IMR-90 (cell line): ENCODE results near the gene CASP6. TPM values are rescaled to one million over a fixed set of nuclear protein-coding genes. Genes with fewer than 3 reads are reported as not detected.

ENCODE experiments used
- ATAC-seq: fragments of 200-7000 bp; cut with Tn5 transposase; 2 replicates; pipeline ENCODE4 v1.9.1; 2020; ENCODE audit warnings: low read depth, mild to moderate bottlenecking, moderate library complexity
- BruUV-seq: library from RNA; stranded (reverse); fragments of 400-500 nt; replicated peaks from 2 replicates; lab custom pipeline; 2021; lab: Mats Ljungman, UMichigan
- CTCF ChIA-PET: fragments of 300-600 bp; formaldehyde crosslinking; extraction: SDS; loops from one replicate; lab custom pipeline; 2021; ENCODE audit warnings: antibody characterized with exemption; lab: Yijun Ruan, JAX
- POLR2A ChIA-PET: fragments of 300-600 bp; sonication (Branson Sonifier 250); formaldehyde crosslinking; loops from one replicate; lab custom pipeline; 2022; ENCODE audit warnings: antibody characterized with exemption; ENCODE audit not compliant: unreplicated experiment; lab: Charles Lee
- DNase-seq: peaks from one replicate; pipeline ENCODE4 v3.0.0; 2013
- H2AFZ ChIP-seq: replicated peaks from 2 replicates; pipeline ENCODE3; 2013; ENCODE audit warnings: low read length, mild to moderate bottlenecking; ENCODE audit not compliant: poor library complexity
- H2AK5ac ChIP-seq: 2 replicates; pipeline ENCODE4 v1.6.1; 2013; ENCODE audit warnings: low read depth, low read length, inconsistent platforms
- H2AK9ac ChIP-seq: replicated peaks from 2 replicates; pipeline ENCODE3; 2013; ENCODE audit warnings: mild to moderate bottlenecking, low read depth, low read length, moderate library complexity; ENCODE audit not compliant: poor library complexity
- H2BK120ac ChIP-seq: 2 replicates; pipeline ENCODE4 v1.6.1; 2013; ENCODE audit warnings: low read depth, low read length, inconsistent platforms
- H2BK15ac ChIP-seq: 3 replicates; pipeline ENCODE4 v1.6.1; 2013; ENCODE audit warnings: low read depth, low read length, inconsistent platforms
- H2BK20ac ChIP-seq: 2 replicates; pipeline ENCODE4 v1.6.1; 2013; ENCODE audit warnings: low read depth, mild to moderate bottlenecking, inconsistent platforms, low read length, moderate library complexity
- H2BK5ac ChIP-seq: 2 replicates; pipeline ENCODE4 v1.6.1; 2013; ENCODE audit warnings: mild to moderate bottlenecking, low read depth, low read length, inconsistent platforms; ENCODE audit not compliant: poor library complexity, severe bottlenecking
- H3K14ac ChIP-seq: replicated peaks from 2 replicates; pipeline ENCODE4 v1.6.1; 2013; ENCODE audit warnings: low read depth, low read length, inconsistent platforms
- H3K18ac ChIP-seq: 2 replicates; pipeline ENCODE4 v1.6.1; 2013; ENCODE audit warnings: low read depth, low read length, control low read depth
- H3K23ac ChIP-seq: 2 replicates; pipeline ENCODE4 v1.6.1; 2013; ENCODE audit warnings: low read depth, low read length, inconsistent platforms
- H3K27ac ChIP-seq: 2 replicates; pipeline ENCODE4 v1.5.1; 2013; ENCODE audit warnings: mild to moderate bottlenecking, control low read depth, low read length; ENCODE audit not compliant: insufficient read depth
- H3K27me3 ChIP-seq: 2 replicates; pipeline ENCODE4 v1.6.1; 2013; ENCODE audit warnings: low read length; ENCODE audit not compliant: control insufficient read depth, insufficient read depth
- H3K36me3 ChIP-seq: 2 replicates; pipeline ENCODE4 v1.6.1; 2013; ENCODE audit warnings: low read length, mixed read lengths; ENCODE audit not compliant: control insufficient read depth, insufficient read depth
- H3K4ac ChIP-seq: 2 replicates; pipeline ENCODE4 v1.6.1; 2013; ENCODE audit warnings: low read depth, low read length, inconsistent platforms
- H3K4me1 ChIP-seq: 2 replicates; pipeline ENCODE4 v1.6.1; 2013; ENCODE audit warnings: low read length, mixed read lengths; ENCODE audit not compliant: control insufficient read depth, insufficient read depth
- H3K4me2 ChIP-seq: 2 replicates; pipeline ENCODE4 v1.6.1; 2013; ENCODE audit warnings: low read depth, mild to moderate bottlenecking, control low read depth, low read length, moderate library complexity
- H3K4me3 ChIP-seq: 2 replicates; pipeline ENCODE4 v1.5.1; 2013; ENCODE audit warnings: low read depth, mild to moderate bottlenecking, control low read depth, low read length, moderate library complexity; ENCODE audit not compliant: insufficient read depth
- H3K56ac ChIP-seq: 2 replicates; pipeline ENCODE4 v1.6.1; 2013; ENCODE audit warnings: low read length, inconsistent platforms; ENCODE audit not compliant: insufficient read depth; ENCODE audit errors: extremely low read depth
- H3K79me1 ChIP-seq, 2 experiments: 2 replicates each; pipeline ENCODE4 v1.6.1; 2013; ENCODE audit warnings: low read length in 2 of 2, inconsistent platforms in 1 of 2, low read depth in 1 of 2
- H3K9ac ChIP-seq: 2 replicates; pipeline ENCODE4 v1.6.1; 2013; ENCODE audit warnings: low read depth, low read length, control low read depth
- H3K9me1 ChIP-seq: 2 replicates; pipeline ENCODE4 v1.6.1; 2013; ENCODE audit warnings: low read length, inconsistent platforms; ENCODE audit not compliant: insufficient read depth
- H3K9me3 ChIP-seq: 2 replicates; pipeline ENCODE4 v1.6.1; 2013; ENCODE audit warnings: low read length; ENCODE audit not compliant: control insufficient read depth, insufficient read depth
- H4K20me1 ChIP-seq: 2 replicates; pipeline ENCODE4 v1.6.1; 2013; ENCODE audit warnings: low read length, inconsistent platforms; ENCODE audit not compliant: insufficient read depth
- H4K5ac ChIP-seq: 2 replicates; pipeline ENCODE4 v1.6.1; 2013; ENCODE audit warnings: mild to moderate bottlenecking, low read depth, low read length, control low read depth
- H4K8ac ChIP-seq, 2 experiments: 2 replicates each; pipeline ENCODE4 v1.6.1; 2013; ENCODE audit warnings: low read depth in 2 of 2, low read length in 2 of 2, control low read depth in 1 of 2, inconsistent platforms in 1 of 2
- H4K91ac ChIP-seq: 2 replicates; pipeline ENCODE4 v1.6.1; 2013; ENCODE audit warnings: low read depth, low read length, inconsistent platforms; ENCODE audit not compliant: insufficient read depth
- CEBPB ChIP-seq: IDR thresholded peaks from 2 replicates; pipeline ENCODE4 v1.6.1; 2012; ENCODE audit warnings: low read depth, low read length, improper control_type of control experiment
- FOS ChIP-seq: fragments of 150-350 bp; IDR thresholded peaks from 2 replicates; pipeline ENCODE4 v1.6.1; 2016; ENCODE audit warnings: low read depth, low read length
- NFE2L2 ChIP-seq: fragments of 150-350 bp; IDR thresholded peaks from 2 replicates; pipeline ENCODE4 v1.6.1; 2016; ENCODE audit warnings: low read depth, mild to moderate bottlenecking, low read length
- POLR2A ChIP-seq: IDR thresholded peaks from 2 replicates; pipeline ENCODE4 v1.6.1; 2012; ENCODE audit warnings: mild to moderate bottlenecking, low read depth, low read length
- RCOR1 ChIP-seq: IDR thresholded peaks from 2 replicates; pipeline ENCODE4 v1.6.1; 2012; ENCODE audit warnings: mild to moderate bottlenecking, low read length, improper control_type of control experiment; ENCODE audit not compliant: insufficient replicate concordance
- RFX5 ChIP-seq: IDR thresholded peaks from 2 replicates; pipeline ENCODE4 v1.8.0; 2012; ENCODE audit warnings: low read depth, mild to moderate bottlenecking, low read length, moderate library complexity
- WGBS, 2 experiments: methylation state at CpG; one replicate each; pipeline versions ENCODE4 v1.1.5 to v1.1.7; 2013; ENCODE audit warnings: missing lambda C conversion rate in 2 of 2; ENCODE audit not compliant: insufficient read length in 1 of 2; ENCODE audit errors: extremely low coverage in 2 of 2; 5-methylcytosine and 5-hydroxymethylcytosine counted together
- dilution Hi-C: fragments of 300-500 bp; cut with HindIII; formaldehyde crosslinking; loops from one replicate; pipeline ENCODE4 v1.14.3; 2018; ENCODE audit warnings: low sequenced_read_pairs; ENCODE audit not compliant: unreplicated experiment
- in situ Hi-C: fragments of 300-500 bp; cut with MboI; formaldehyde crosslinking; loops from 3 replicates; pipeline ENCODE4 v1.14.3; 2019; ENCODE audit warnings: low sequenced_read_pairs, inconsistent platforms, mixed read lengths
- intact Hi-C: fragments of 100-400 bp; cut with micrococcal nuclease; formaldehyde crosslinking; loops from 2 replicates; pipeline ENCODE4 v1.10.0; 2022
- polyA plus RNA-seq, 3 experiments: library from polyadenylated mRNA; depleted of rRNA; stranded (reverse); fragments of >200 nt; gene quantifications; 2 replicates each; pipeline ENCODE4 v1.2.3, GENCODE V29; 2012; ENCODE audit warnings: low replicate concordance in 1 of 3
- total RNA-seq: library from RNA; depleted of rRNA; stranded (reverse); fragments of >200 nt; gene quantifications from 2 replicates; pipeline ENCODE4 v1.2.3, GENCODE V29; 2012
- TF ChIP-seq, protein P1 (sequence below): conservative IDR thresholded peaks from 2 replicates; pipeline ENCODE4 v1.5.1; 2012; ENCODE audit warnings: mild to moderate bottlenecking, low read depth, low read length, improper control_type of control experiment

Gene CASP6
- total and polyA plus RNA-seq, 2 of the 4 experiments (the other 2 are of a cell fraction), result 25.0 to 44.1 TPM

DNA sequence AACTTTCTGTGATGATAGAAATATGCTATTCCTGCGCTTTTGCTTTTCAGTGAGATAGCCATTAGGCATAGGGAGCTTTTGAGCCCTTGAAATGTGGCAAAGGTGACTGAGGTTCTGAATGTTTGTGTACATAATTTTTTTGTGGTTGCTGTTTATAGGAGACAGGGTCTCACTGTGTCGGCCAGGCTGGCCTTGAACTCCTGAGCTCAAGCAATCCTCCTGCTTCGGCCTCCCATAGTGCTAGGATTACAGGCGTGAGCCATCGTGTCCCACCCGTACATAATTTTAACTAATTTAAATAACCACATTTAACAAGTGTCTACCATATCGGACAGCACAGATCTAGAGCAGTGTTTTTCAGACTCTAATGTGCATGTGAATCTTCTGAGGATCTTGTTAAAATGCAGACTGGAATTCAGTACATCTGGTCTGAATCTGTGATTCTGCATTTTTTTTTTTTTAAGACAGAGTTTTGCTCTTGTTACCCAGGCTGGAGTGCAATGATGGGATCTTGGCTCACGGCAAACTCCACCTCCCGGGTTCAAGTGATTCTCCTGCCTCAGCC lies 45.3 kb downstream of the CASP6 start:
- H3K9ac ChIP-seq, result no peak overlapping the region
- H2BK120ac ChIP-seq, result no peak overlapping the region
- 0 out of 2 replicates have a peak, but pooled peaks cover 1% of the 10 kb centered on the region for H3K36me3 ChIP-seq
- H3K14ac ChIP-seq, result no peak overlapping the region
- H3K4me3 ChIP-seq, result no peak overlapping the region
- H3K79me1 ChIP-seq, result no peaks in the 10 kb centered on the region; a peak in 1 of 4 replicates
- H3K4ac ChIP-seq, result no peak overlapping the region
- no peak overlapping the region for H3K4me2 ChIP-seq
- no TSS peak for BruUV-seq
- H4K8ac ChIP-seq, result no peak overlapping the region
- no peaks in the 10 kb centered on the region for H4K20me1 ChIP-seq
- H2AFZ ChIP-seq, result no peak overlapping the region
- ChIA-PET POLR2A (no interaction called here), CTCF (interaction anchor here (0.6 to 1.6 kb wide), 2 partner anchors 9 to 13 kb away, joined by 3 read pairs; no protein-coding TSS in a partner anchor)
- no peak overlapping the region for H2BK20ac ChIP-seq
- no peaks in the 10 kb centered on the region for H3K9me1 ChIP-seq
- no peak overlapping the region for H3K27ac ChIP-seq
- H2BK5ac ChIP-seq, result no peak overlapping the region
- no peaks in the 10 kb centered on the region for H3K4me1 ChIP-seq
- dilution Hi-C loops, result no loop called here
- H2AK5ac ChIP-seq, result no peak overlapping the region
- H2AK9ac ChIP-seq, result no peak overlapping the region
- H2BK15ac ChIP-seq, result no peak overlapping the region
- no peaks in the 10 kb centered on the region for H3K27me3 ChIP-seq
- H4K5ac ChIP-seq, result no peak overlapping the region
- H3K23ac ChIP-seq, result no peak overlapping the region
- intact Hi-C loops, result loop anchor here (5.0 kb wide), 1 partner anchor 236 kb away; no protein-coding TSS in a partner anchor
- DNase-seq (no peak), ATAC-seq (no peak)
- TF ChIP-seq RFX5 (no peak), POLR2A (no peak), RCOR1 (no peak), CEBPB (no peak), FOS (no peak), NFE2L2 (no peak)
- TF ChIP-seq, protein P1, sequence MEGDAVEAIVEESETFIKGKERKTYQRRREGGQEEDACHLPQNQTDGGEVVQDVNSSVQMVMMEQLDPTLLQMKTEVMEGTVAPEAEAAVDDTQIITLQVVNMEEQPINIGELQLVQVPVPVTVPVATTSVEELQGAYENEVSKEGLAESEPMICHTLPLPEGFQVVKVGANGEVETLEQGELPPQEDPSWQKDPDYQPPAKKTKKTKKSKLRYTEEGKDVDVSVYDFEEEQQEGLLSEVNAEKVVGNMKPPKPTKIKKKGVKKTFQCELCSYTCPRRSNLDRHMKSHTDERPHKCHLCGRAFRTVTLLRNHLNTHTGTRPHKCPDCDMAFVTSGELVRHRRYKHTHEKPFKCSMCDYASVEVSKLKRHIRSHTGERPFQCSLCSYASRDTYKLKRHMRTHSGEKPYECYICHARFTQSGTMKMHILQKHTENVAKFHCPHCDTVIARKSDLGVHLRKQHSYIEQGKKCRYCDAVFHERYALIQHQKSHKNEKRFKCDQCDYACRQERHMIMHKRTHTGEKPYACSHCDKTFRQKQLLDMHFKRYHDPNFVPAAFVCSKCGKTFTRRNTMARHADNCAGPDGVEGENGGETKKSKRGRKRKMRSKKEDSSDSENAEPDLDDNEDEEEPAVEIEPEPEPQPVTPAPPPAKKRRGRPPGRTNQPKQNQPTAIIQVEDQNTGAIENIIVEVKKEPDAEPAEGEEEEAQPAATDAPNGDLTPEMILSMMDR, result no peak
- no peak overlapping the region for H3K56ac ChIP-seq
- WGBS, 2 experiments, result 100% methylated on average over 1 of the region's 9 CpGs; no CpG with 5 or more reads in 1 of the 2 experiments
- in situ Hi-C loops, result no loop called here
- no peaks in the 10 kb centered on the region for H3K9me3 ChIP-seq
- H4K91ac ChIP-seq, result no peak overlapping the region
- no peak overlapping the region for H3K18ac ChIP-seq
